Activated CD4-positive, alpha-beta T cell treated with anti-CD3 and anti-CD28 coated beads for 36 hours (primary cell): ENCODE measurements around the gene TMEM9B. TPM values are rescaled to one million over a fixed set of nuclear protein-coding genes. Genes with fewer than 3 reads are reported as not detected.
"Not testable (repeated sequence)": the region's sequence is repeated elsewhere in the genome, so short reads cannot be mapped to it uniquely, and the experiment has no call there.

Experiments
- ATAC-seq: fragments of 200-7000 bp; cut with Tn5 transposase; one replicate; pipeline ENCODE4 v1.10.0; 2021; ENCODE audit warnings: mild to moderate bottlenecking, moderate library complexity
- CTCF ChIA-PET: fragments of 350-600 bp; sonication (Branson Sonifier 250); formaldehyde crosslinking; loops from one replicate; lab custom pipeline; 2021; ENCODE audit warnings: antibody characterized with exemption; lab: Charles Lee
- POLR2A ChIA-PET: fragments of 350-600 bp; sonication (Branson Sonifier 250); formaldehyde crosslinking; loops from one replicate; lab custom pipeline; 2021; ENCODE audit warnings: antibody characterized with exemption, inconsistent platforms; lab: Charles Lee
- DNase-seq: peaks from one replicate; pipeline ENCODE4 v3.0.0-alpha.2; 2020
- H3K27ac Mint-ChIP-seq: one replicate; pipeline ENCODE4 v1.8.0; 2021; ENCODE audit warnings: mixed read lengths
- H3K27me3 Mint-ChIP-seq: one replicate; pipeline ENCODE4 v1.8.0; 2021; ENCODE audit warnings: mixed read lengths
- H3K36me3 Mint-ChIP-seq: one replicate; pipeline ENCODE4 v1.8.0; 2021; ENCODE audit warnings: low read depth, mixed read lengths
- H3K4me1 Mint-ChIP-seq: one replicate; pipeline ENCODE4 v1.8.0; 2021; ENCODE audit warnings: mixed read lengths
- H3K4me3 Mint-ChIP-seq: one replicate; pipeline ENCODE4 v1.8.0; 2021; ENCODE audit warnings: mild to moderate bottlenecking, moderate library complexity, mixed read lengths
- H3K9me3 Mint-ChIP-seq: one replicate; pipeline ENCODE4 v1.8.0; 2021; ENCODE audit warnings: low read depth, mixed read lengths
- intact Hi-C, 2 experiments: fragments of 100-400 bp; cut with DNase I in 1 of 2; cut with micrococcal nuclease in 1 of 2; formaldehyde crosslinking; loops; one replicate each; pipeline versions ENCODE4 v1.14.2 to v1.15.1; 2022 to 2024; cut with DNase I, micrococcal nuclease
- total RNA-seq, 2 experiments: library from RNA; stranded (reverse); gene quantifications; one replicate each; pipeline ENCODE4 v1.2.3, GENCODE V29; 2021

The TMEM9B gene
- total RNA-seq, 2 experiments from 2014 or later, result 9.9 to 13.1 TPM

GRCh38 chr11:9001736-9002135, 37.5 kb upstream of the TMEM9B start:
- POLR2A ChIA-PET, result no interaction called here
- Mint-ChIP-seq H3K27me3 (peaks cover 39% of the 10 kb centered on the region), H3K4me3 (no peak overlapping the region), H3K9me3 (no peaks in the 10 kb centered on the region), H3K27ac (no peak overlapping the region), H3K36me3 (no peaks in the 10 kb centered on the region), H3K4me1 (peaks cover 27% of the 10 kb centered on the region)
- ATAC-seq (peak; percentile 97), DNase-seq (peak; percentile 79)
- intact Hi-C loops, result loop anchor here (1.0 to 5.0 kb wide), 14 partner anchors 37 to 1306 kb away; partner anchors contain the start of genes TMEM9B (in 2 of the 2), ADM (in 1 of the 2), IPO7 (in 1 of the 2) and ZNF143 (in 1 of the 2)
- CTCF ChIA-PET, result interaction anchor here (1.2 to 2.4 kb wide), 2 partner anchors 13 to 14 kb away, joined by 3 to 14 read pairs; no protein-coding TSS in a partner anchor

- Mint-ChIP-seq H3K4me3 (no peak overlapping the region), H3K9me3 (no peaks in the 10 kb centered on the region), H3K4me1 (peaks cover 18% of the 10 kb centered on the region), H3K36me3 (no peaks in the 10 kb centered on the region), H3K27ac (no peak overlapping the region), H3K27me3 (peaks cover 24% of the 10 kb centered on the region)
- ATAC-seq (no peak), DNase-seq (no peak)
- ChIA-PET CTCF (interaction anchor here (0.6 to 1.4 kb wide), 4 partner anchors 8 to 1392 kb away, joined by 3 to 12 read pairs (median 4); no protein-coding TSS in a partner anchor), POLR2A (no interaction called here)
- intact Hi-C loops, result no loop called here
Measured at GRCh38 chr11:8998017-8998416, 33.8 kb upstream of the TMEM9B start.

- intact Hi-C loops, result no loop called here
- H3K4me3 Mint-ChIP-seq, result no peak overlapping the region
- H3K4me1 Mint-ChIP-seq, result peaks cover 13% of the 10 kb centered on the region
- no peak for DNase-seq
- H3K27me3 Mint-ChIP-seq, result peaks cover 24% of the 10 kb centered on the region
- H3K36me3 Mint-ChIP-seq, result no peaks in the 10 kb centered on the region
- ChIA-PET POLR2A (no interaction called here), CTCF (interaction anchor here (0.6 to 1.4 kb wide), 3 partner anchors 9 to 1393 kb away, joined by 3 to 12 read pairs (median 4); no protein-coding TSS in a partner anchor)
- ATAC-seq, result no peak
- H3K27ac Mint-ChIP-seq, result no peak overlapping the region
- H3K9me3 Mint-ChIP-seq, result no peaks in the 10 kb centered on the region
Measured at GRCh38 chr11:8997451-8997850, 33.2 kb upstream of the TMEM9B start.

GRCh38 chr11:8989453-8989852, 25.2 kb upstream of the TMEM9B start:
- Mint-ChIP-seq H3K27me3 (peaks cover 20% of the 10 kb centered on the region), H3K36me3 (no peaks in the 10 kb centered on the region), H3K9me3 (no peaks in the 10 kb centered on the region), H3K27ac (no peak overlapping the region), H3K4me3 (no peak overlapping the region), H3K4me1 (no peaks in the 10 kb centered on the region)
- no peak for ATAC-seq
- CTCF ChIA-PET, result interaction anchor here (0.8 kb wide), 1 partner anchor 1099 kb away, joined by 3 read pairs; no protein-coding TSS in a partner anchor
- DNase-seq, result no peak
- POLR2A ChIA-PET, result no interaction called here
- intact Hi-C loops, result no loop called here

- no peak overlapping the region for H3K27ac Mint-ChIP-seq
- peaks cover 22% of the 10 kb centered on the region for H3K27me3 Mint-ChIP-seq
- ATAC-seq (peak; percentile 42), DNase-seq (no peak)
- POLR2A ChIA-PET, result no interaction called here
- intact Hi-C loops, result no loop called here
- CTCF ChIA-PET, result interaction anchor here (0.6 to 1.5 kb wide), 5 partner anchors 29 to 1100 kb away, joined by 3 to 5 read pairs (median 3); no protein-coding TSS in a partner anchor
- H3K9me3 Mint-ChIP-seq, result no peaks in the 10 kb centered on the region
- H3K4me3 Mint-ChIP-seq, result no peak overlapping the region
- H3K4me1 Mint-ChIP-seq, result peaks cover 3% of the 10 kb centered on the region
- no peaks in the 10 kb centered on the region for H3K36me3 Mint-ChIP-seq
Measured at GRCh38 chr11:8988329-8989234, 24.3 kb upstream of the TMEM9B start.

GRCh38 chr11:8987446-8987845, 23.2 kb upstream of the TMEM9B start:
- Mint-ChIP-seq H3K4me1 (peaks cover 5% of the 10 kb centered on the region), H3K27me3 (peaks cover 22% of the 10 kb centered on the region), H3K36me3 (no peaks in the 10 kb centered on the region), H3K4me3 (no peak overlapping the region), H3K9me3 (no peaks in the 10 kb centered on the region), H3K27ac (no peak overlapping the region)
- ATAC-seq (no peak), DNase-seq (no peak)
- POLR2A ChIA-PET, result no interaction called here
- CTCF ChIA-PET, result interaction anchor here (0.8 to 1.5 kb wide), 4 partner anchors 28 to 222 kb away, joined by 3 to 5 read pairs (median 3); no protein-coding TSS in a partner anchor
- intact Hi-C loops, result no loop called here

GRCh38 chr11:8986772-8987171, 22.5 kb upstream of the TMEM9B start:
- H3K27me3 Mint-ChIP-seq, result peaks cover 20% of the 10 kb centered on the region
- POLR2A ChIA-PET, H3K36me3 Mint-ChIP-seq, H3K4me3 Mint-ChIP-seq, ATAC-seq, DNase-seq, H3K4me1 Mint-ChIP-seq, H3K27ac Mint-ChIP-seq, intact Hi-C loops, H3K9me3 Mint-ChIP-seq: not testable (repeated sequence)
- CTCF ChIA-PET, result interaction anchor here (0.6 to 0.9 kb wide), 4 partner anchors 20 to 1402 kb away, joined by 3 to 4 read pairs (median 3); no protein-coding TSS in a partner anchor

GRCh38 chr11:8985462-8985861, 21.2 kb upstream of the TMEM9B start:
- CTCF ChIA-PET, result no interaction called here

GRCh38 chr11:8983552-8983951, 19.3 kb upstream of the TMEM9B start:
- ATAC-seq (peak; percentile 99), DNase-seq (peak; percentile 38)
- no peaks in the 10 kb centered on the region for H3K36me3 Mint-ChIP-seq
- POLR2A ChIA-PET, result no interaction called here
- H3K9me3 Mint-ChIP-seq, result no peaks in the 10 kb centered on the region
- peaks cover 5% of the 10 kb centered on the region for H3K4me1 Mint-ChIP-seq
- peaks cover 9% of the 10 kb centered on the region for H3K27me3 Mint-ChIP-seq
- no peak overlapping the region for H3K4me3 Mint-ChIP-seq
- CTCF ChIA-PET, result interaction anchor here (0.8 kb wide), 1 partner anchor 154 kb away, joined by 3 read pairs; no protein-coding TSS in a partner anchor
- intact Hi-C loops, result no loop called here
- no peak overlapping the region for H3K27ac Mint-ChIP-seq

More at GRCh38 chr11:8985462-8985861, 21.2 kb upstream of the TMEM9B start:
- POLR2A ChIA-PET, result no interaction called here
- Mint-ChIP-seq H3K9me3 (no peaks in the 10 kb centered on the region), H3K27me3 (peaks cover 20% of the 10 kb centered on the region), H3K4me3 (no peak overlapping the region), H3K27ac (no peak overlapping the region), H3K36me3 (no peaks in the 10 kb centered on the region), H3K4me1 (peaks cover 5% of the 10 kb centered on the region)
- ATAC-seq, result no peak
- DNase-seq, result no peak
- intact Hi-C loops, result no loop called here

- no peak for DNase-seq
- no peak for ATAC-seq
- POLR2A ChIA-PET, result no interaction called here
- H3K36me3 Mint-ChIP-seq, result no peaks in the 10 kb centered on the region
- CTCF ChIA-PET, result interaction anchor here (0.5 kb wide), 1 partner anchor 318 kb away, joined by 3 read pairs; no protein-coding TSS in a partner anchor
- intact Hi-C loops, result no loop called here
- peaks cover 2% of the 10 kb centered on the region for H3K27me3 Mint-ChIP-seq
- peaks cover 5% of the 10 kb centered on the region for H3K4me1 Mint-ChIP-seq
- no peak overlapping the region for H3K4me3 Mint-ChIP-seq
- H3K9me3 Mint-ChIP-seq, result no peaks in the 10 kb centered on the region
- no peak overlapping the region for H3K27ac Mint-ChIP-seq
Measured at GRCh38 chr11:8980485-8980884, 16.2 kb upstream of the TMEM9B start.

- H3K4me1 Mint-ChIP-seq, H3K27me3 Mint-ChIP-seq, DNase-seq, H3K9me3 Mint-ChIP-seq, H3K4me3 Mint-ChIP-seq, intact Hi-C loops, ATAC-seq, H3K27ac Mint-ChIP-seq, POLR2A ChIA-PET, CTCF ChIA-PET, H3K36me3 Mint-ChIP-seq: not testable (repeated sequence)
Measured at GRCh38 chr11:8979365-8979764, 15.1 kb upstream of the TMEM9B start.
